GM18867 (cell line): ENCODE measurements around the gene TLR6.
"Not testable (repeated sequence)": the region's sequence is repeated elsewhere in the genome, so short reads cannot be mapped to it uniquely, and the experiment has no call there.

Source experiments
- ATAC-seq: cut with Tn5 transposase; IDR thresholded peaks from one replicate; pipeline ENCODE4 v1.9.1; 2021; ENCODE audit warnings: mild to moderate bottlenecking, moderate library complexity; ENCODE audit not compliant: unreplicated experiment

The TLR6 gene

GRCh38 chr4:38794051-38794450 is 62.6 kb downstream of the TLR6 start:
- ATAC-seq: no peak

GRCh38 chr4:38791010-38791409 is 65.6 kb downstream of the TLR6 start:
- ATAC-seq: no peak

GRCh38 chr4:38788317-38788716 is 68.3 kb downstream of the TLR6 start:
- ATAC-seq: no peak

GRCh38 chr4:38787693-38788092 is 68.9 kb downstream of the TLR6 start:
- no peak for ATAC-seq

GRCh38 chr4:38785901-38786402 is 70.7 kb downstream of the TLR6 start:
- ATAC-seq: peak; percentile 41

- ATAC-seq: no peak
Measured at GRCh38 chr4:38785041-38785790, 71.4 kb downstream of the TLR6 start.

- no peak for ATAC-seq
Measured at GRCh38 chr4:38784141-38784540, 72.5 kb downstream of the TLR6 start.

- ATAC-seq: no peak
Measured at GRCh38 chr4:38783109-38783460, 73.5 kb downstream of the TLR6 start.

GRCh38 chr4:38782452-38783108 is 74.0 kb downstream of the TLR6 start, which contains the start of gene TLR10:
TLR10 (minus strand) TSS chr4:38782990; CDS start chr4:38775590, 7,400 bp downstream.
- peak; percentile 75 for ATAC-seq

- peak; percentile 25 for ATAC-seq
Measured at GRCh38 chr4:38781854-38782261, 74.8 kb downstream of the TLR6 start.

GRCh38 chr4:38780833-38781484 is 75.7 kb downstream of the TLR6 start:
- no peak for ATAC-seq

GRCh38 chr4:38779790-38780189 is 76.8 kb downstream of the TLR6 start:
- ATAC-seq: no peak

GRCh38 chr4:38777925-38778324 is 78.7 kb downstream of the TLR6 start:
- ATAC-seq: not testable (repeated sequence)

GRCh38 chr4:38775326-38775725 is 81.3 kb downstream of the TLR6 start:
- ATAC-seq: no peak

GRCh38 chr4:38774181-38774955 is 82.2 kb downstream of the TLR6 start:
- ATAC-seq: no peak
